ENCODE measurements around the gene PPP1R1C. TPM values are rescaled to one million over a fixed set of nuclear protein-coding genes. Genes with fewer than 3 reads are reported as not detected.

The PPP1R1C gene
- total and polyA plus RNA-seq, 2 experiments from 2014 or later, result 3.5 to 18.8 TPM

DNA sequence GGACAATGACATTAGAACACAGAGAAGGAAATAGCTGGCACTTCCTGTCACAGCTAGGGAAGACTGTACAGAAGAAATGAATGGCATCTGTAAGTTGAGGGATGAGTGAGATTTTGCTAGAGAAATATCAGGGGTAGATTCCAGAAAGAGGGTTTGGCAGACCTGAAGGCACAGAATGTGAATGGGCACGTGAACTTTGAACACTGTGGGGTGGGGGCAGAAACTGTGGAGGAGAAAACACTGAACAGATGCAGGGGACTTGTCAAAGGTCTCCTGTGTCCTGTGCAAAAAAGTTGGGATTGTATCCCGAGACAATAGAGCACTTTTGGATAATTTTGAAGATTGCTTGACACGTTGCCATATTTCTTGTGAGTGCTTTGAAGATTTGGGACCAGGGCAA lies 88.0 kb downstream of the PPP1R1C start (continued):
- TF ChIP-seq, protein P1, sequence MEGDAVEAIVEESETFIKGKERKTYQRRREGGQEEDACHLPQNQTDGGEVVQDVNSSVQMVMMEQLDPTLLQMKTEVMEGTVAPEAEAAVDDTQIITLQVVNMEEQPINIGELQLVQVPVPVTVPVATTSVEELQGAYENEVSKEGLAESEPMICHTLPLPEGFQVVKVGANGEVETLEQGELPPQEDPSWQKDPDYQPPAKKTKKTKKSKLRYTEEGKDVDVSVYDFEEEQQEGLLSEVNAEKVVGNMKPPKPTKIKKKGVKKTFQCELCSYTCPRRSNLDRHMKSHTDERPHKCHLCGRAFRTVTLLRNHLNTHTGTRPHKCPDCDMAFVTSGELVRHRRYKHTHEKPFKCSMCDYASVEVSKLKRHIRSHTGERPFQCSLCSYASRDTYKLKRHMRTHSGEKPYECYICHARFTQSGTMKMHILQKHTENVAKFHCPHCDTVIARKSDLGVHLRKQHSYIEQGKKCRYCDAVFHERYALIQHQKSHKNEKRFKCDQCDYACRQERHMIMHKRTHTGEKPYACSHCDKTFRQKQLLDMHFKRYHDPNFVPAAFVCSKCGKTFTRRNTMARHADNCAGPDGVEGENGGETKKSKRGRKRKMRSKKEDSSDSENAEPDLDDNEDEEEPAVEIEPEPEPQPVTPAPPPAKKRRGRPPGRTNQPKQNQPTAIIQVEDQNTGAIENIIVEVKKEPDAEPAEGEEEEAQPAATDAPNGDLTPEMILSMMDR (conservative IDR thresholded peaks at IDR 0.05; ENCODE audit: low read depth in 2 of 2), result no peak
- TF ChIP-seq CREB1 (CRISPR knock-in tag; IDR thresholded peaks at IDR 0.05; ENCODE audit: low read depth), result no peak
- TF ChIP-seq STAT1 (IDR thresholded peaks at IDR 0.05; ENCODE audit: unreplicated experiment), result no peak
- no peak for TF ChIP-seq JUNB (IDR thresholded peaks at IDR 0.05; ENCODE audit: unreplicated experiment)

DNA sequence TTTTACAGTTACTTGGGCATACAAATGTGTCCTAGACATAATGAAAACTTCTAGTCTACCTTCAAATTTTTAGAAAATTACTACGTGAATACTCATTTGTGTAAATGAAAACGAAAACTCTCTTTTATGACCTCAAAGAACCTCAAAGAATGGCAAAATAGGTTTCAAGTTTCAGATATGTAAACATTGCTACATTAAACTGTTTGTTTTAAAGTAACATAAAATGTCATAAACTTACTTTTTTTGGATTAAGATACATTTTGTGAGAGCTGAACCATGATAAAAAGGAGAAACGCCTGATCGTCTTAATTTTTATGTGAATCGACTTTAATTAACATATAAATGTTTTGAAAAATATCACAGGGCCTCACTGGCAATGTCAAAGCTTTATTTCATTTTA lies 91.4 kb downstream of the PPP1R1C start:
- no peak for DNase-seq (ENCODE audit: low spot score)
- 0 out of 2 replicates have a peak, but pooled peaks cover 2% of the 10 kb centered on the region for H3K4me1 ChIP-seq (ENCODE audit: insufficient read depth)
- no peaks in the 10 kb centered on the region for H3F3A ChIP-seq (replicated peaks; ENCODE audit: low read depth)
- H3K27ac Mint-ChIP-seq, result no peak overlapping the region
- H3K4me3 Mint-ChIP-seq, result no peak overlapping the region
- H3K27me3 ChIP-seq (ENCODE audit: insufficient read depth), result no peaks in the 10 kb centered on the region
- no peaks in the 10 kb centered on the region for H3K9me3 Mint-ChIP-seq
- no peaks in the 10 kb centered on the region for H3K27me3 Mint-ChIP-seq (ENCODE audit: insufficient read depth, low read depth, poor library complexity)
- no peaks in the 10 kb centered on the region for H3K79me2 ChIP-seq (replicated peaks; ENCODE audit: insufficient read depth)
- H3K36me3 ChIP-seq (ENCODE audit: insufficient read depth), result no peaks in the 10 kb centered on the region
- H3K4me2 ChIP-seq, result no peak overlapping the region
- H3K4me1 Mint-ChIP-seq, result peaks cover 1% of the 10 kb centered on the region; the same call in 1 of the 3 replicates
- H3K36me3 Mint-ChIP-seq (ENCODE audit: low read depth), result no peaks in the 10 kb centered on the region
- no peak overlapping the region for H3K4me3 ChIP-seq
- no peak for ATAC-seq
- no peak overlapping the region for H2AFZ ChIP-seq
- H4K20me1 ChIP-seq (replicated peaks; ENCODE audit: insufficient read depth), result no peaks in the 10 kb centered on the region
- H3K27ac ChIP-seq (ENCODE audit: low read depth), result no peak overlapping the region
- no peaks in the 10 kb centered on the region for H3K9me2 ChIP-seq (ENCODE audit: insufficient read depth)
- no peak for TF ChIP-seq STAT1 (IDR thresholded peaks at IDR 0.05; ENCODE audit: unreplicated experiment)
- TF ChIP-seq ZNF114 (CRISPR knock-in tag; IDR thresholded peaks at IDR 0.05), result no peak
- TF ChIP-seq, protein P2, sequence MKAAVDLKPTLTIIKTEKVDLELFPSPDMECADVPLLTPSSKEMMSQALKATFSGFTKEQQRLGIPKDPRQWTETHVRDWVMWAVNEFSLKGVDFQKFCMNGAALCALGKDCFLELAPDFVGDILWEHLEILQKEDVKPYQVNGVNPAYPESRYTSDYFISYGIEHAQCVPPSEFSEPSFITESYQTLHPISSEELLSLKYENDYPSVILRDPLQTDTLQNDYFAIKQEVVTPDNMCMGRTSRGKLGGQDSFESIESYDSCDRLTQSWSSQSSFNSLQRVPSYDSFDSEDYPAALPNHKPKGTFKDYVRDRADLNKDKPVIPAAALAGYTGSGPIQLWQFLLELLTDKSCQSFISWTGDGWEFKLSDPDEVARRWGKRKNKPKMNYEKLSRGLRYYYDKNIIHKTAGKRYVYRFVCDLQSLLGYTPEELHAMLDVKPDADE (IDR thresholded peaks at IDR 0.05), result no peak
- TF ChIP-seq POLR2AphosphoS5 (IDR thresholded peaks at IDR 0.05; ENCODE audit: low read depth), result no peak
- TF ChIP-seq, protein P1 (conservative IDR thresholded peaks at IDR 0.05; ENCODE audit: low read depth in 2 of 2), result no peak
- TF ChIP-seq JUNB (IDR thresholded peaks at IDR 0.05; ENCODE audit: unreplicated experiment), result no peak
- TF ChIP-seq, protein P3, sequence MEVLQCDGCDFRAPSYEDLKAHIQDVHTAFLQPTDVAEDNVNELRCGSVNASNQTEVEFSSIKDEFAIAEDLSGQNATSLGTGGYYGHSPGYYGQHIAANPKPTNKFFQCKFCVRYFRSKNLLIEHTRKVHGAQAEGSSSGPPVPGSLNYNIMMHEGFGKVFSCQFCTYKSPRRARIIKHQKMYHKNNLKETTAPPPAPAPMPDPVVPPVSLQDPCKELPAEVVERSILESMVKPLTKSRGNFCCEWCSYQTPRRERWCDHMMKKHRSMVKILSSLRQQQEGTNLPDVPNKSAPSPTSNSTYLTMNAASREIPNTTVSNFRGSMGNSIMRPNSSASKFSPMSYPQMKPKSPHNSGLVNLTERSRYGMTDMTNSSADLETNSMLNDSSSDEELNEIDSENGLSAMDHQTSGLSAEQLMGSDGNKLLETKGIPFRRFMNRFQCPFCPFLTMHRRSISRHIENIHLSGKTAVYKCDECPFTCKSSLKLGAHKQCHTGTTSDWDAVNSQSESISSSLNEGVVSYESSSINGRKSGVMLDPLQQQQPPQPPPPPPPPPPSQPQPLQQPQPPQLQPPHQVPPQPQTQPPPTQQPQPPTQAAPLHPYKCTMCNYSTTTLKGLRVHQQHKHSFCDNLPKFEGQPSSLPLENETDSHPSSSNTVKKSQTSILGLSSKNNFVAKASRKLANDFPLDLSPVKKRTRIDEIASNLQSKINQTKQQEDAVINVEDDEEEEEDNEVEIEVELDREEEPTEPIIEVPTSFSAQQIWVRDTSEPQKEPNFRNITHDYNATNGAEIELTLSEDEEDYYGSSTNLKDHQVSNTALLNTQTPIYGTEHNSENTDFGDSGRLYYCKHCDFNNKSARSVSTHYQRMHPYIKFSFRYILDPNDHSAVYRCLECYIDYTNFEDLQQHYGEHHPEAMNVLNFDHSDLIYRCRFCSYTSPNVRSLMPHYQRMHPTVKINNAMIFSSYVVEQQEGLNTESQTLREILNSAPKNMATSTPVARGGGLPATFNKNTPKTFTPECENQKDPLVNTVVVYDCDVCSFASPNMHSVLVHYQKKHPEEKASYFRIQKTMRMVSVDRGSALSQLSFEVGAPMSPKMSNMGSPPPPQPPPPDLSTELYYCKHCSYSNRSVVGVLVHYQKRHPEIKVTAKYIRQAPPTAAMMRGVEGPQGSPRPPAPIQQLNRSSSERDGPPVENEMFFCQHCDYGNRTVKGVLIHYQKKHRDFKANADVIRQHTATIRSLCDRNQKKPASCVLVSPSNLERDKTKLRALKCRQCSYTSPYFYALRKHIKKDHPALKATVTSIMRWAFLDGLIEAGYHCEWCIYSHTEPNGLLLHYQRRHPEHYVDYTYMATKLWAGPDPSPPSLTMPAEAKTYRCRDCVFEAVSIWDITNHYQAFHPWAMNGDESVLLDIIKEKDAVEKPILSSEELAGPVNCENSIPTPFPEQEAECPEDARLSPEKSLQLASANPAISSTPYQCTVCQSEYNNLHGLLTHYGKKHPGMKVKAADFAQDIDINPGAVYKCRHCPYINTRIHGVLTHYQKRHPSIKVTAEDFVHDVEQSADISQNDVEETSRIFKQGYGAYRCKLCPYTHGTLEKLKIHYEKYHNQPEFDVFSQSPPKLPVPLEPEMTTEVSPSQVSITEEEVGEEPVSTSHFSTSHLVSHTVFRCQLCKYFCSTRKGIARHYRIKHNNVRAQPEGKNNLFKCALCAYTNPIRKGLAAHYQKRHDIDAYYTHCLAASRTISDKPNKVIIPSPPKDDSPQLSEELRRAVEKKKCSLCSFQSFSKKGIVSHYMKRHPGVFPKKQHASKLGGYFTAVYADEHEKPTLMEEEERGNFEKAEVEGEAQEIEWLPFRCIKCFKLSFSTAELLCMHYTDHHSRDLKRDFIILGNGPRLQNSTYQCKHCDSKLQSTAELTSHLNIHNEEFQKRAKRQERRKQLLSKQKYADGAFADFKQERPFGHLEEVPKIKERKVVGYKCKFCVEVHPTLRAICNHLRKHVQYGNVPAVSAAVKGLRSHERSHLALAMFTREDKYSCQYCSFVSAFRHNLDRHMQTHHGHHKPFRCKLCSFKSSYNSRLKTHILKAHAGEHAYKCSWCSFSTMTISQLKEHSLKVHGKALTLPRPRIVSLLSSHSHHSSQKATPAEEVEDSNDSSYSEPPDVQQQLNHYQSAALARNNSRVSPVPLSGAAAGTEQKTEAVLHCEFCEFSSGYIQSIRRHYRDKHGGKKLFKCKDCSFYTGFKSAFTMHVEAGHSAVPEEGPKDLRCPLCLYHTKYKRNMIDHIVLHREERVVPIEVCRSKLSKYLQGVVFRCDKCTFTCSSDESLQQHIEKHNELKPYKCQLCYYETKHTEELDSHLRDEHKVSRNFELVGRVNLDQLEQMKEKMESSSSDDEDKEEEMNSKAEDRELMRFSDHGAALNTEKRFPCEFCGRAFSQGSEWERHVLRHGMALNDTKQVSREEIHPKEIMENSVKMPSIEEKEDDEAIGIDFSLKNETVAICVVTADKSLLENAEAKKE (CRISPR knock-in tag; IDR thresholded peaks at IDR 0.05), result no peak
- TF ChIP-seq EZH2phosphoT487 (IDR thresholded peaks at IDR 0.05; ENCODE audit: unreplicated experiment), result no peak
- no peak for TF ChIP-seq EZH2 (IDR thresholded peaks at IDR 0.05; ENCODE audit: low read depth, unreplicated experiment)
- TF ChIP-seq CREB1 (CRISPR knock-in tag; IDR thresholded peaks at IDR 0.05; ENCODE audit: low read depth), result no peak

All from GM23338 (cell line).